GM23338 (cell line): ENCODE results near the gene TENT5C. TPM values are rescaled to one million over a fixed set of nuclear protein-coding genes. Genes with fewer than 3 reads are reported as not detected.

Experiments used
- ATAC-seq: fragments of 200-7000 bp; cut with Tn5 transposase; 3 replicates; pipeline ENCODE4 v1.9.1; 2020
- DNase-seq: peaks from one replicate; pipeline ENCODE4 v3.0.0-alpha.2; 2015; ENCODE audit warnings: low spot score
- H2AFZ ChIP-seq: fragments of 200-600 bp; sonication (generic); 2 replicates; pipeline ENCODE4 v1.8.0; 2016; ENCODE audit warnings: antibody characterized with exemption, mild to moderate bottlenecking, moderate library complexity
- H3F3A ChIP-seq: fragments of 200-600 bp; sonication (generic); replicated peaks from 2 replicates; pipeline ENCODE4 v1.8.0; 2017; ENCODE audit warnings: antibody characterized with exemption, mixed run types, low read depth
- H3K27ac ChIP-seq: fragments of 200-600 bp; sonication (generic); 2 replicates; pipeline ENCODE4 v1.6.1; 2016; ENCODE audit warnings: low read depth
- H3K27me3 ChIP-seq: fragments of 200-600 bp; sonication (generic); 2 replicates; pipeline ENCODE4 v1.8.0; 2016; ENCODE audit warnings: mild to moderate bottlenecking, mixed run types, moderate library complexity; ENCODE audit not compliant: insufficient read depth
- H3K36me3 ChIP-seq: fragments of 200-600 bp; sonication (generic); 2 replicates; pipeline ENCODE4 v1.8.0; 2016; ENCODE audit warnings: mild to moderate bottlenecking; ENCODE audit not compliant: insufficient read depth
- H3K4me1 ChIP-seq: fragments of 200-600 bp; sonication (generic); 2 replicates; pipeline ENCODE4 v1.8.0; 2016; ENCODE audit warnings: mild to moderate bottlenecking, moderate library complexity; ENCODE audit not compliant: insufficient read depth
- H3K4me2 ChIP-seq: fragments of 200-600 bp; sonication (generic); 2 replicates; pipeline ENCODE4 v1.7.1; 2017; ENCODE audit warnings: mixed run types
- H3K4me3 ChIP-seq: fragments of 200-600 bp; sonication (generic); 2 replicates; pipeline ENCODE4 v1.6.1; 2016; ENCODE audit warnings: mixed run types
- H3K79me2 ChIP-seq: fragments of 200-600 bp; sonication (generic); replicated peaks from 2 replicates; pipeline ENCODE4 v1.8.0; 2017; ENCODE audit warnings: mild to moderate bottlenecking; ENCODE audit not compliant: insufficient read depth
- H3K9me2 ChIP-seq: fragments of 200-600 bp; sonication (generic); 2 replicates; pipeline ENCODE4 v1.8.0; 2017; ENCODE audit not compliant: insufficient read depth
- H4K20me1 ChIP-seq: fragments of 200-600 bp; sonication (generic); replicated peaks from 2 replicates; pipeline ENCODE4 v1.8.0; 2017; ENCODE audit warnings: mild to moderate bottlenecking; ENCODE audit not compliant: insufficient read depth
- H3K27ac Mint-ChIP-seq: 2 replicates; pipeline ENCODE4 v1.8.0; 2020; ENCODE audit warnings: inconsistent platforms, mild to moderate bottlenecking, moderate library complexity, mixed read lengths
- H3K27me3 Mint-ChIP-seq: 3 replicates; pipeline ENCODE4 v1.8.0; 2022; ENCODE audit warnings: low read depth, mild to moderate bottlenecking, moderate library complexity, mixed read lengths, inconsistent platforms; ENCODE audit not compliant: insufficient read depth, poor library complexity
- H3K36me3 Mint-ChIP-seq: 3 replicates; pipeline ENCODE4 v1.8.0; 2021; ENCODE audit warnings: low read depth, mild to moderate bottlenecking, inconsistent platforms, moderate library complexity, mixed read lengths
- H3K4me1 Mint-ChIP-seq: 3 replicates; pipeline ENCODE4 v1.8.0; 2020; ENCODE audit warnings: mild to moderate bottlenecking, inconsistent platforms, mixed read lengths
- H3K4me3 Mint-ChIP-seq: 3 replicates; pipeline ENCODE4 v1.8.0; 2021; ENCODE audit warnings: moderate library complexity, mild to moderate bottlenecking, inconsistent platforms, mixed read lengths
- H3K9me3 Mint-ChIP-seq: 3 replicates; pipeline ENCODE4 v1.8.0; 2020; ENCODE audit warnings: moderate library complexity, mild to moderate bottlenecking, inconsistent platforms, mixed read lengths
- CREB1 ChIP-seq: fragments of 250-450 bp; sonication (Bioruptor Pico); IDR thresholded peaks from 2 replicates; pipeline ENCODE4 v1.5.0; 2020; ENCODE audit warnings: low read depth, mild to moderate bottlenecking, moderate library complexity
- CTCF ChIP-seq, 2 experiments: fragments of 200-600 bp in 1 of 2; sonication (generic) in 1 of 2; conservative IDR thresholded peaks; 2 replicates each; pipeline versions ENCODE4 v1.5.1 to v1.6.1; 2016 to 2017; ENCODE audit warnings: antibody characterized with exemption in 2 of 2, low read depth in 2 of 2, mild to moderate bottlenecking in 2 of 2, moderate library complexity in 1 of 2
- ETS1 ChIP-seq: IDR thresholded peaks from 2 replicates; pipeline ENCODE4 v1.6.1; 2016; ENCODE audit warnings: antibody characterized with exemption
- EZH2 ChIP-seq: fragments of 200-600 bp; sonication (generic); IDR thresholded peaks from one replicate; pipeline ENCODE4 v1.8.0; 2017; ENCODE audit warnings: antibody characterized with exemption, mild to moderate bottlenecking, low read depth; ENCODE audit not compliant: unreplicated experiment
- EZH2phosphoT487 ChIP-seq: fragments of 200-600 bp; sonication (generic); IDR thresholded peaks from one replicate; pipeline ENCODE4 v1.8.1; 2018; ENCODE audit warnings: antibody characterized with exemption; ENCODE audit not compliant: unreplicated experiment
- JUNB ChIP-seq: IDR thresholded peaks from one replicate; pipeline ENCODE4 v1.6.1; 2016; ENCODE audit warnings: antibody characterized with exemption; ENCODE audit not compliant: unreplicated experiment
- STAT1 ChIP-seq: IDR thresholded peaks from one replicate; pipeline ENCODE4 v1.6.1; 2016; ENCODE audit warnings: antibody characterized with exemption; ENCODE audit not compliant: unreplicated experiment
- ZNF331 ChIP-seq: fragments of 250-450 bp; sonication (Bioruptor Pico); IDR thresholded peaks from 2 replicates; pipeline ENCODE4 v1.5.0; 2020; ENCODE audit warnings: low read depth, mild to moderate bottlenecking, moderate library complexity
- ZNF462 ChIP-seq: fragments of 250-450 bp; sonication (Bioruptor Pico); IDR thresholded peaks from 2 replicates; pipeline ENCODE4 v1.5.0; 2020; ENCODE audit warnings: mild to moderate bottlenecking, moderate library complexity
- polyA plus RNA-seq: library from polyadenylated mRNA; unstranded; fragments of >200 nt; fragmentation: Nextera tagmentation; extraction: Ambion mirVana; gene quantifications from 2 replicates; pipeline ENCODE4 v1.2.1, GENCODE V29; 2016
- total RNA-seq: library from RNA; depleted of rRNA; stranded (reverse); fragments of >200 nt; shearing (Covaris generic); gene quantifications from 2 replicates; pipeline ENCODE4 v1.2.3, GENCODE V29; 2014

The TENT5C gene
- total and polyA plus RNA-seq, 2 experiments from 2014 or later, result 0.23 to 0.80 TPM

- H2AFZ ChIP-seq, result no peak overlapping the region
- H3K4me3 ChIP-seq, result no peak overlapping the region
- no peaks in the 10 kb centered on the region for H4K20me1 ChIP-seq
- no peak overlapping the region for H3K27ac ChIP-seq
- Mint-ChIP-seq H3K27ac (no peak overlapping the region), H3K4me1 (peaks cover 7% of the 10 kb centered on the region), H3K27me3 (peaks cover 6% of the 10 kb centered on the region), H3K9me3 (no peaks in the 10 kb centered on the region; the same call in 2 of the 3 replicates), H3K4me3 (no peak overlapping the region), H3K36me3 (no peaks in the 10 kb centered on the region)
- H3K79me2 ChIP-seq, result no peaks in the 10 kb centered on the region
- H3K27me3 ChIP-seq, result peaks cover 18% of the 10 kb centered on the region
- no peak for TF ChIP-seq ZNF331
- TF ChIP-seq EZH2phosphoT487, result no peak
- no peak for TF ChIP-seq JUNB
- no peak for TF ChIP-seq STAT1
- TF ChIP-seq CTCF (conservative IDR thresholded peaks at IDR 0.05; ENCODE audit: low read depth in 2 of 2), result no peak
- TF ChIP-seq CREB1 (CRISPR knock-in tag), result no peak
- no peak overlapping the region for H3K4me2 ChIP-seq
- H3K4me1 ChIP-seq, result peaks cover 11% of the 10 kb centered on the region
- no peak for ATAC-seq
- no peaks in the 10 kb centered on the region for H3K36me3 ChIP-seq
- DNase-seq, result no peak
- H3K9me2 ChIP-seq, result no peaks in the 10 kb centered on the region
- H3F3A ChIP-seq, result no peaks in the 10 kb centered on the region
Observed at GRCh38 chr1:117600966-117601365, 4.9 kb upstream of the TENT5C start.

GRCh38 chr1:117602862-117603261 is 3.0 kb upstream of the TENT5C start:
- Histone ChIP-seq H3K79me2 (no peaks in the 10 kb centered on the region), H3K27me3 (peaks cover 34% of the 10 kb centered on the region), H3K4me2 (no peak overlapping the region), H3F3A (no peaks in the 10 kb centered on the region), H4K20me1 (no peaks in the 10 kb centered on the region), H3K4me3 (no peak overlapping the region), H2AFZ (no peak overlapping the region), H3K36me3 (no peaks in the 10 kb centered on the region), H3K4me1 (peaks cover 19% of the 10 kb centered on the region), H3K27ac (no peak overlapping the region), H3K9me2 (no peaks in the 10 kb centered on the region)
- ATAC-seq, result no peak
- no peak overlapping the region for H3K27ac Mint-ChIP-seq
- no peak for DNase-seq
- peaks cover 13% of the 10 kb centered on the region for H3K4me1 Mint-ChIP-seq
- no peaks in the 10 kb centered on the region; the same call in 2 of the 3 replicates for H3K9me3 Mint-ChIP-seq
- H3K4me3 Mint-ChIP-seq, result no peak overlapping the region
- H3K36me3 Mint-ChIP-seq, result no peaks in the 10 kb centered on the region
- peaks cover 22% of the 10 kb centered on the region for H3K27me3 Mint-ChIP-seq
- TF ChIP-seq ZNF462 (CRISPR knock-in tag) (no peak), EZH2phosphoT487 (no peak), ZNF331 (no peak), CREB1 (CRISPR knock-in tag) (no peak), ETS1 (no peak), CTCF (conservative IDR thresholded peaks at IDR 0.05; ENCODE audit: low read depth in 2 of 2) (no peak), EZH2 (no peak)
